Measurements from ENCODE around the gene COP1. TPM values are rescaled to one million over a fixed set of nuclear protein-coding genes. Genes with fewer than 3 reads are reported as not detected.

The COP1 gene
- total RNA-seq, 1 donor from 2014 or later, result 39.1 TPM

DNA sequence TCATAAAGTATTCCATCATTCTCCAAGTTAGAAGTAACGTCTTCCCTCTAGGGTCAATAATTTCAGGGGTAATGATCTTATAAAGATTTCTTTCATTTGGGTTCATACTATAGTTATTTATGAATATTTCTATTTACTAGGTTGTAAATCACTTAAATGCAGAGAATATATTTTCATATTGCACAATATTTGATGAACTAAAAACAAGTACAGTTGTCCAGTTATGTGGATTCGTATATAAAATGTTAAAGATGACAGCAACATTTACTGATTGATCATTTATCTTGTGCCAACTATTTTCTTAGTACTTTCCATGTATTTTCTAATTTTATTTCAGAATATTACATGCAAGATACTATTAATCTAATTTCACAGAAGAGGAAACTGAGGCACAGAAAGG lies 243.3 kb downstream of the COP1 start:
- Mint-ChIP-seq H3K27me3 (ENCODE audit: unreplicated experiment) (no peaks in the 10 kb centered on the region), H3K4me1 (ENCODE audit: unreplicated experiment) (no peaks in the 10 kb centered on the region), H3K9me3 (ENCODE audit: unreplicated experiment) (no peaks in the 10 kb centered on the region), H3K27ac (ENCODE audit: unreplicated experiment) (no peak overlapping the region), H3K4me3 (ENCODE audit: unreplicated experiment) (no peak overlapping the region), H3K36me3 (ENCODE audit: unreplicated experiment) (peaks cover 20% of the 10 kb centered on the region)
- no peak for DNase-seq (ENCODE audit: extremely low spot score, unreplicated experiment)
- TF ChIP-seq, protein P1, sequence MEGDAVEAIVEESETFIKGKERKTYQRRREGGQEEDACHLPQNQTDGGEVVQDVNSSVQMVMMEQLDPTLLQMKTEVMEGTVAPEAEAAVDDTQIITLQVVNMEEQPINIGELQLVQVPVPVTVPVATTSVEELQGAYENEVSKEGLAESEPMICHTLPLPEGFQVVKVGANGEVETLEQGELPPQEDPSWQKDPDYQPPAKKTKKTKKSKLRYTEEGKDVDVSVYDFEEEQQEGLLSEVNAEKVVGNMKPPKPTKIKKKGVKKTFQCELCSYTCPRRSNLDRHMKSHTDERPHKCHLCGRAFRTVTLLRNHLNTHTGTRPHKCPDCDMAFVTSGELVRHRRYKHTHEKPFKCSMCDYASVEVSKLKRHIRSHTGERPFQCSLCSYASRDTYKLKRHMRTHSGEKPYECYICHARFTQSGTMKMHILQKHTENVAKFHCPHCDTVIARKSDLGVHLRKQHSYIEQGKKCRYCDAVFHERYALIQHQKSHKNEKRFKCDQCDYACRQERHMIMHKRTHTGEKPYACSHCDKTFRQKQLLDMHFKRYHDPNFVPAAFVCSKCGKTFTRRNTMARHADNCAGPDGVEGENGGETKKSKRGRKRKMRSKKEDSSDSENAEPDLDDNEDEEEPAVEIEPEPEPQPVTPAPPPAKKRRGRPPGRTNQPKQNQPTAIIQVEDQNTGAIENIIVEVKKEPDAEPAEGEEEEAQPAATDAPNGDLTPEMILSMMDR (IDR thresholded peaks at IDR 0.05), result no peak

DNA sequence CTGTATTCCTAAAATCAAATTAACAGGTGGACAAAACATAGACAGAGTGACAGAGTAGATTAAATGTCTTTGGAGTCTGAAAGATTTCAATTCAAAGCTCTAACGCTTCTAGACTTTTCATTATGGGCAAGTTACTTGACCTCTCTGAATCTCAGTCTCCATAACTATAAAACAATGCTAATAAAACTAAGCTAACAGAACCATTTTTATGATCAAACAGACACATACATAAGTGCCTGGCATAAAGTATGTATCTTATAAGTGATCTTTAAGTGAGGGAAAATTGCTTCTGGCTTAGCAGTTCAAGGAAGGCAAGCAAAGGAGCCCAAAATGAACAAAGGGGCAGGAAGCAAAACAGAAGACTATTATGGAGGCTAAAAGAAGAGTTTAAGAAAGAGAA lies 246.9 kb downstream of the COP1 start:
- H3K9me3 Mint-ChIP-seq (ENCODE audit: unreplicated experiment), result no peaks in the 10 kb centered on the region

DNA sequence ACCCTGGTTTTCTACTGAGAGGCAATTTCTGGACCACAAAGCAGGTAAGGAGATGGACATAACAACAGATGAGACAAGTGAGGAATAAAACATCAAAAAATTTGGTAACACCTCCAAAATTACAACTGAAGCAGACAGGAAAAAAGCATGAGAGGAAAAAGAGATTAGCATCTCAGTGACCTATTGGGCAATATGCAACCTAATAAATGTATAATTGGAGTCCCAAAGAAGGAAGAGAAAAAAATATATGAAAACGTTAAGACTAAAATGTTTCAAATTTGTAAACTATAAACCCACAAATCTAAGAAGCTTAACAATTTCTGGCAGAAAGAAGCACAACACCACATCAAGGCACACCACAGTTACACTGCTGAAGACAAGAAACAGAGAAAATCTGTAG lies 255.5 kb downstream of the COP1 start:
- H3K4me1 Mint-ChIP-seq (ENCODE audit: unreplicated experiment), result no peaks in the 10 kb centered on the region
- no peak overlapping the region for H3K4me3 Mint-ChIP-seq (ENCODE audit: unreplicated experiment)
- TF ChIP-seq, protein P1 (IDR thresholded peaks at IDR 0.05), result no peak
- peaks cover 23% of the 10 kb centered on the region for H3K36me3 Mint-ChIP-seq (ENCODE audit: unreplicated experiment)
- H3K27me3 Mint-ChIP-seq (ENCODE audit: unreplicated experiment), result no peaks in the 10 kb centered on the region
- H3K27ac Mint-ChIP-seq (ENCODE audit: unreplicated experiment), result no peak overlapping the region
- H3K9me3 Mint-ChIP-seq (ENCODE audit: unreplicated experiment), result peaks cover 7% of the 10 kb centered on the region
- DNase-seq (ENCODE audit: extremely low spot score, unreplicated experiment), result no peak

More for the DNA sequence above, 246.9 kb downstream of the COP1 start:
- Mint-ChIP-seq H3K4me1 (ENCODE audit: unreplicated experiment) (no peaks in the 10 kb centered on the region), H3K4me3 (ENCODE audit: unreplicated experiment) (no peak overlapping the region), H3K27me3 (ENCODE audit: unreplicated experiment) (no peaks in the 10 kb centered on the region), H3K27ac (ENCODE audit: unreplicated experiment) (no peak overlapping the region), H3K36me3 (ENCODE audit: unreplicated experiment) (peaks cover 15% of the 10 kb centered on the region)
- TF ChIP-seq, protein P1 (IDR thresholded peaks at IDR 0.05), result no peak
- no peak for DNase-seq (ENCODE audit: extremely low spot score, unreplicated experiment)

DNA sequence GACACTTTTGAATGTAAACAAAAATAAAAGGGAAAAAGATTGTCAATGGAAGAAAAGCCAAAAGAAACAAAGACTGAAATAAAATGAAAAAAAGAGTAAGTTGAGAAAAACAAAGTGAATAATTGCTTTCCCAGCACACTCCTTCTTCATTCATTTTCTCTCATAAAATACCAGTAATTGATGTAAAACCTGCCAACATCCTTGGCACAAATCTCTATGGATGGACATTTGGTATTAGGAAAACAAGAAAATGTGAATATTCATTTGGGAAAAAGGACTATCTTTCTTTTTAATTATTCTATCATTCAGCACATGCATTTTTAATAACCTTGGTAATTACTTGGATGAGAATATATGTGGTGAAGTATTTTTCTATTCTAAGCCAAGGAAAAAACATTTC lies 259.3 kb downstream of the COP1 start:
- TF ChIP-seq, protein P1 (IDR thresholded peaks at IDR 0.05), result no peak
- no peak overlapping the region for H3K4me3 Mint-ChIP-seq (ENCODE audit: unreplicated experiment)
- no peaks in the 10 kb centered on the region for H3K4me1 Mint-ChIP-seq (ENCODE audit: unreplicated experiment)
- DNase-seq (ENCODE audit: extremely low spot score, unreplicated experiment), result no peak
- H3K36me3 Mint-ChIP-seq (ENCODE audit: unreplicated experiment), result peaks cover 32% of the 10 kb centered on the region
- no peaks in the 10 kb centered on the region for H3K27me3 Mint-ChIP-seq (ENCODE audit: unreplicated experiment)
- no peak overlapping the region for H3K27ac Mint-ChIP-seq (ENCODE audit: unreplicated experiment)
- peaks cover 7% of the 10 kb centered on the region for H3K9me3 Mint-ChIP-seq (ENCODE audit: unreplicated experiment)

DNA sequence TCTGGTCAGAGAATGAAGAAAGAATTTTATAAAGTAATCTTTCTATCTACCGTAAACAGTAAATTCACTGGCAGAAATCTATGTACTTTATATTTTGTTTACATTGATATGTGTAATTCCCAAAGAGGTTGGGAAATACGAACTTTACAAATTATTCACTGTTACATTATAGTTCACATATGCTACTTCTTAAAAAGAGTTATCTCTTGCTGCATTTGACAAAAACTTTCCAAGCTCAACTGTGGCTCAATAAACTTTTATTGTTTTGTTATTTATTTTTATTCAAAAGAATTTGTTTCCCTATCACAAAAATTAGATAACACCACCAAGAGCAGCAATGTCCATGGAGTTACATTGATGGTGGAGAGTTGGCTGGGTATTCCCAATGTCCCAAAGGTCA lies 262.5 kb downstream of the COP1 start:
- no peak overlapping the region for H3K4me3 Mint-ChIP-seq (ENCODE audit: unreplicated experiment)
- H3K36me3 Mint-ChIP-seq (ENCODE audit: unreplicated experiment), result peaks cover 47% of the 10 kb centered on the region
- H3K4me1 Mint-ChIP-seq (ENCODE audit: unreplicated experiment), result no peaks in the 10 kb centered on the region
- no peak overlapping the region for H3K27ac Mint-ChIP-seq (ENCODE audit: unreplicated experiment)
- no peak for DNase-seq (ENCODE audit: extremely low spot score, unreplicated experiment)
- H3K27me3 Mint-ChIP-seq (ENCODE audit: unreplicated experiment), result no peaks in the 10 kb centered on the region
- TF ChIP-seq, protein P1 (IDR thresholded peaks at IDR 0.05), result no peak
- H3K9me3 Mint-ChIP-seq (ENCODE audit: unreplicated experiment), result no peaks in the 10 kb centered on the region

All from osteocyte (in vitro differentiated cells).